Ammon's horn (tissue), 1 donor: ENCODE measurements around the gene KLF11.
"Not testable (repeated sequence)": the region's sequence is repeated elsewhere in the genome, so short reads cannot be mapped to it uniquely, and the experiment has no call there.

Experiments
- DNase-seq: peaks from one replicate; pipeline ENCODE4 v3.0.0-alpha.2; 2016; ENCODE audit warnings: low spot score

KLF11 gene

GRCh38 chr2:10009811-10010781, 33.3 kb upstream of the KLF11 start:
- peak; percentile 39 for DNase-seq

GRCh38 chr2:10010861-10011605, 32.3 kb upstream of the KLF11 start:
- DNase-seq = not testable (repeated sequence)

DNA sequence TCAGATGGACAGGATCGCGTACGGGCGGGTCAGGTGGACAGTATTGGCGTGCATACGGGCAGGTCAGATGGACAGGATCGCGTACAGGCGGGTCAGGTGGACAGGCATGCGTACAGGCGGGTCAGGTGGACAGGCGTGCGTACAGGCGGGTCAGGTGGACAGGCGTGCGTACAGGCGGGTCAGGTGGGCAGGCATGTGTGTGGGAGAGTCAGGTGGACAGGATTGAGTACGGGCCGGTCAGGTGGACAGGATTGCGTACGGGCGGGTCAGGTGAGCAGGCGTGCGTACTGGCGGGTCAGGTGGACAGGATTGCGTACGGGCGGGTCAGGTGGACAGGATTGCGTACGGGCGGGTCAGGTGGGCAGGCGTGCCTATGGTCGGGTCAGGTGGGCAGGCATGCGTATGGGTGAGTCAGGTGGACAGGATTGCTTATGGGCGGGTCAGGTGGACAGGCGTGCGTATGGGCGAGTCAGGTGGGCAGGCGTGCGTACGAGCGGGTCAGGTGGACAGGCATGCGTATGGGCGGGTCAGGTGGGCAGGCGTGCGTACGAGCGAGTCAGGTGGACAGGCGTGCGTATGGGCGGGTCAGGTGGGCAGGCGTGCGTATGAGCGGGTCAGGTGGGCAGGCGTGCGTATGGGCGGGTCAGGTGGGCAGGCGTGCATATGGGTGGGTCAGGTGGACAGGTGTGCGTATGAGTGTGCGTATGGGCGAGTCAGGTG, 31.6 kb upstream of the KLF11 start:
- not testable (repeated sequence) for DNase-seq

DNA sequence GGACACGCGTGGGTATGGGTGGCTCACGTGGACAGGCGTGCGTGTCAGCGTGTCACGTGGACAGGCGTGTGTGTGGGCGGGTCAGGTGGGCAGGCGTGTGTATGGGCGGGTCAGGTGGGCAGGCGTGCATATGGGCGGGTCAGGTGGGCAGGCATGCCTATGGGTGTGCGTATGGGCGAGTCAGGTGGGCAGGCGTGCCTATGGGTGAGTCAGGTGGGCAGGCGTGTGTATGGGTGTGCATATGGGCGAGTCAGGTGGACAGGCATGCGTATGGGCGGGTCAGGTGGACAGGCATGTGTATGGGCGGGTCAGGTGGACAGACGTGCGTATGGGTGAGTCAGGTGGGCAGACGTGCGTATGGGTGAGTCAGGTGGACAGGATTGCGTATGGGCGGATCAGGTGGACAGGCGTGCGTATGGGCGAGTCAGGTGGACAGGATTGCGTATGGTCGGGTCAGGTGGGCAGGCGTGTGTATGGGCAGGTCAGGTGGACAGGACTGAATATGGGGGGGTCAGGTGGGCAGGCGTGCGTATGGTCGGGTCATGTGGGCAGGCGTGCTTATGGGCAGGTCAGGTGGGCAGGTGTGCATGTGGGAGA, 30.9 kb upstream of the KLF11 start:
- not testable (repeated sequence) for DNase-seq

GRCh38 chr2:10012963-10013461, 30.3 kb upstream of the KLF11 start:
- no peak for DNase-seq

GRCh38 chr2:10013651-10014417, 29.5 kb upstream of the KLF11 start:
- not testable (repeated sequence) for DNase-seq

DNA sequence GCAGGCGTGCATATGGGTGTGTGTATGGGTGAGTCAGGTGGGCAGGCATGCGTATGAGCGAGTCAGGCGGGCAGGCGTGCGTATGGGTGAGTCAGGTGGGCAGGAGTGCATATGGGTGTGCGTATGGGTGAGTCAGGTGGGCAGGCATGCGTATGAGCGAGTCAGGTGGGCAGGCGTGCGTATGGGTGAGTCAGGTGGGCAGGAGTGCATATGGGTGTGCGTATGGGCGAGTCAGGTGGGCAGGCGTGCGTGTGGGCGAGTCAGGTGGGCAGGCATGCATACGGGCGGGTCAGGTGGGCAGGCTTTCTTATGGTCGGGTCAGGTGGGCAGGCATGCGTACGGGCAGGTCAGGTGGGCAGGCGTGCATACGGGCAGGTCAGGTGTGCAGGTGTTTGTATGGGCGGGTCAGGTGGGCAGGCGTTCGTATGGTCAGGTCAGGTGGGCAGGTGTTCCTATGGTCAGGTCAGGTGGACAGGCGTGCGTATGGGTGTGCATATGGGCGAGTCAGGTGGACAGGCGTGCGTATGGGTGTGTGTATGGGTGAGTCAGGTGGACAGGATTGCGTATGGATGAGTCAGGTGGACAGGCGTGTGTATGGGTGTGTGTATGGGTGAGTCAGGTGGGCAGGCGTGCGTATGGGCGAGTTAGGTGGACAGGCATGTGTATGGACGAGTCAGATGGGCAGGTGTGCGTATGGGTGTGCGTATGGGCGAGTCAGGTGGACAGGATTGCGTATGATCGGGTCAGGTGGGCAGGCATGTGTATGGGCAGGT, 28.7 kb upstream of the KLF11 start:
- DNase-seq = no peak

GRCh38 chr2:10015376-10015989, 27.9 kb upstream of the KLF11 start:
- DNase-seq = not testable (repeated sequence)

DNA sequence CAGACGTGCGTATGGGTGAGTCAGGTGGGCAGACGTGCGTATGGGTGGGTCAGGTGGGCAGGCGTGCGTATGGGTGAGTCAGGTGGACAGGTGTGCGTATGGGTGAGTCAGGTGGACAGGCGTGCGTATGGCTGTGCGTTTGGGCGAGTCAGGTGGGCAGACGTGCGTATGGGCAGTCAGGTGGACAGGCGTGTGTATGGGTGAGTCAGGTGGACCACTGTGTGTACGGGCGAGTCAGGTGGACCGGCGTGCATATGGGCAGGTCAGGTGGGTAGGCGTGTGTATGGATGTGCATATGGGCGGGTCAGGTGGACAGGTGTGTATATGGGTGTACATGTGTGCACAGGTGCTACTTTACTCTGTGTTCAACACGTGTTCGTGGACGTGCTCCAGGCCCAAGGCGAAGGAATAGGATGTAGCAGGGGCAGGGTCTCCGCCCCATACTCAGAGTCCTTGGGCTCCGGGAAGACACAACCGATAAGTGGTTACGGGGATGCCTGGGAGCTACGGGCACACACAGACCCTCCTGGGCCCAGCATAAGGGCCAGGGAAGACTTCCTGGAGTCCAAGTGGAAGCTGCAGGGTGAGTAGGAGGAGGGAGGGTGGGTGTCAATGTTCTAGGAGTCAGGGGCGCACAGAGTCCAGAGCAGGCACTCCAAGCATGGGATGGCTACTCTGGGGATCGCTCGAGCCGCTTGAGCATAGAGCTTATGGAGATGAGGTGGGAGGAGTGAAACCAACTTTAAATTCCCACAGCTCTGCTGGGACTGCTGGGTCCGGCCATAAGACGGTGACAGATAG, 27.1 kb upstream of the KLF11 start:
- DNase-seq = no peak

DNA sequence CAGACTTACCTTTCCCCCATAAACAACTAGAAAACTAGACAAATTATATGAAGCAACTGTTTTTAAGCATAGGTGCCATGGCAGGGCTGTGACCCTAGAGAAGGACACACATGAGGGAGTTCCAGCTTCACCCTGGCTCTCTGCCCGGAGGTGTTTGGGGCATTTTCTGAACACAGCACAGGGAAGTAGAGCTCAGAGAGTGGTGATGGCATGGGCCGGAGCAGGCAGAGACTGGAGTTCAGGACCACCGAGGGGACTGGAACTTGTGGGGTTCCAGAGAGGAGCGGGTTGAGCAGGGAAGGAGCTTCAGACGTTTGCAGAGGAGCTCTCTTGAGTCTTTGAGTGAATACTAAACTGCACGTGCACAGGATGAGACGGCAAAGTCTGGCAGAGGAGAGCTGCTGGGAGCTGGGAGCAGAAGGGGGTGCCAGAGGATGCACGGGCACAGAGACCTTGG, 26.5 kb upstream of the KLF11 start:
- no peak for DNase-seq

DNA sequence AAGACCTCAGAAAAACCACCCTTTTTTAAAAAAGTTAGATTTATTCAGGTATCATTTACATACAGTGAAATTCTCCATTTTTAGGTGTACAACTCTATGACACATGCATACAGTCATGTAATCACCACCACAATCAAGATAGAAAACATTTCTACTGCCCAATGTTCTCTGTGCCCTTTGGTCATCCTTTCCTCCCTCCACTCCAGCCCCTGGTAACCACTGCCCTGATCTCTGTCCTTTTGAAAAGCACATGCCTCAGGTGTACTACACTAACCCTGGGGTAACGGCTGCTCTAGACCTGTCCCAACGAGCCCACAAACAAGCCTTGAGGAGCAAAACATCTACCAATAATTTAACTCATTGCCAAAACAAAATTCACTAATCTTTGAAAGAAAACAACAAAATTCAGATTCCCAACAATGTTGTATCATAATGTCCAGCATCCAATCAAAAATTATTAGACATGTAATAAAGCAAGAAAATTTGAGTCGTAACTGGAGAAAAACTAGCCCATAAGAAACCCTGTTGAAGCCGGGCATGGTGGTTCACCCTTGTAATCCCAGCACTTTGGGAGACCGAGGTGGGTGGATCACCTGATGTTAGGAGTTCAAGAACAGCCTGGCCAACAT, 25.9 kb upstream of the KLF11 start:
- DNase-seq = no peak

- DNase-seq = no peak
Measured at GRCh38 chr2:10019174-10019573, 24.2 kb upstream of the KLF11 start.

DNA sequence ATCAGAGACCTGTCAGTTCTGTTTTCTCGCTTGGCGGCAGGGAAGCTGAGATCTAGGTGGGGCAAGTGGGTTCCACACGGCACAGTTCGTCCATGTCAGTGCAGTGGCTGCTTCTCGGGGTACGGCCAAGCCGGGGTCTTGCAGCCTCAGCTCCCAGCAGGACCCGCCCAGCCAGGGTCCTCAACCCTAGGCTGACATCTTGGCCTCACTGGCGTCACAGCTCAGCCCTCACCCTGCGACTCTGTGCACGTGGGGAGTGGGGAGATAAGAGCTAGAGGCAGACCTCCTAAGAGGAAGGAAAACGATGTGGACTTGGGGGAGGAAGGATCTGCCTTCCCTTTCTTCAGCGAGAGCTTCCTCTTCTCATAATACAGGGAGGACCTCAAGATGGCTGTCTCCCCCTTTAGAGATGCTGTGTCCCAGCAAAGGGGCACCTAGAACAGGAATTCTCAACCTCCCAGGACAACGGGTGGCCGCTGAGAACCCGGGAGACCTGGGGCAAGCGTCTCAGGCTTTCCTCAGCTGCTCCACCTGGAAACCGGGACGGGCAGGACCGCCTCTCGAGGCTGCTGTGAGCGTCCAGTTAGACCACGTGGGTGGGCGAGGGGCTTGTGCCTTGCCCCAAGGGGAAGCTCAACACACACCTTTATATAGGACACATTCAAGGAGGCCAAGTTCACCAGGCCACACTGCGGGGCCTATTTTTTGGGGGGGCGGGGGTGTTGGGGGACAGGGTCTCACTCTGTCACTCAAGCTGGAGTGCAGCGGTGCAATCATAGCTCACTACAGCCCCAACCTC, 23.5 kb upstream of the KLF11 start:
- no peak for DNase-seq

DNA sequence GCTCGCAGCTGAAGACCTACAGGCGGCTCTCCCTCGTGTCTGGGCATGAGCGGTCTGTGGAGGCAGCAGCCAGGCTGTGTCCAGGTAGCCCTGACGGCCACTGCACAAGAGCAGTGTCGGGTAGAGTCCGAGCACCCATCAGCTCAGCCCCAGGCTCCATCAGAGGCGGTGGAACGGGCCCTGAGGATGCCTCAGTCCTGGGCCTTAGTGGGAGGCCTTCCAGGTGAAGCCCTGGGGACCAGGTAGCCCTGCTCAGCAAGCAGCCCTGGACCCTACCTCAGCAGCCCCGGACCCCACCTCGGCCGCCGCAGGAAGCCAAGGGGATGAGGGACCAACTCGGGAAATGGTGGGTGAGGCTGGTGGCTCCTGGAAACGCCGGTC, 21.3 kb upstream of the KLF11 start:
- DNase-seq = no peak

DNA sequence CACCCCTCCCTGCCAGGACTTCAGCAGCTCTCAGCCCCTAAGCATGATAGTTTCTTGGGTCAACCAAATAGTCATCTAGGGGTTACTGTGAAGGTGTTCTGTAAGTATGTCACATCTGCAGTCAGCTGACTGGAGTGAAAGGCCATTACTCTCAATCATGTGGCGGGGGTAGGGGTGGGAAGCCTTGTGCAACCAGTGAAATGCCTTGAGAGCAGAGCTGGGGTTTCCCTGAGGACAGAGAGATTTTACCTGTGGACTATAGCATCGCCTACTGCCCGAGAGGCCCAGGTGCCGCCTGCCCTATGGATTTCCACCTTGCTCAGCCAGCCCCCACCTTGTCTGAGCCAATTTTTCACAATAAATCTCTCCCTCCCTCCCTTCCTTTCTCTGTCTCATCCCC, 20.9 kb upstream of the KLF11 start:
- no peak for DNase-seq

DNA sequence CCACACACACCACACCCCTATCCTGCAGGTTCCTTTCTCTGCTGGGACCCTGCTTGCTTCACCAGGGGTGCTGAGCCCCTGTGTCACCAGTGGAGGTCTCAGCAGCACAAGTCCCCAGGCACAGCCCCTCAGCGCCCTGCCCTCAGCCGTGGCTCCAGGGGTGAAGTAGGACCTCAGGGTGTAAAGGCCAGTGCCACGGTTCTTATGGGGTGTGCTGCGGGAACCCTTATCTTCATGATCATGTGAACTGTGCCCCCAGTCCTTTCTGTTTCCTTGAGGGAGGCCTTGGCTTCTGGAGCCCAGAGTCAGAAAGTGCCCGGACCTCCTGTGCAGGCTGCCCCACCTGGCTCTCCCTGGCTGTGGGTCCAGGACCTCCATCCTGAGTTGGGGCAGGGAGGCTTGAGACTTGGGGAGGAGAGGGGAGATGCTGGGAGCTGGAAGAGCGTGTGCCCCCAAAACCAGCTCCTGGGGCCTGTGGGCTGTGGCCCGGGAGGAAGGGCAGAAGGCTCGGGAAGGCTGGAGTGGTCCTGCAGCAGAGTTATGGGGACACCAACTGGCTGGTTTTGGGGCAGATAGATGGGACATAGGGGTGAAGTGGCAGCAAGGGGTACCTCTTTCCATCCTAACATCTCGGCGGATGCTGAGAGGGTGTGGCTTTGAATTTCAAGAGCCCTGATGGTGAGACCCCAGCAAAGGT, 20.2 kb upstream of the KLF11 start:
- no peak for DNase-seq
